GM23248 (cell line): ENCODE data around the gene FAM177A1. TPM values are rescaled to one million over a fixed set of nuclear protein-coding genes. Genes with fewer than 3 reads are reported as not detected.
"Not testable (repeated sequence)": the region's sequence is repeated elsewhere in the genome, so short reads cannot be mapped to it uniquely, and the experiment has no call there.

ENCODE experiments used
- DNase-seq: peaks from one replicate; pipeline ENCODE4 v3.0.0-alpha.2; 2015
- H2AFZ ChIP-seq: fragments of 200-600 bp; sonication (generic); 2 replicates; pipeline ENCODE4 v1.6.1; 2016; ENCODE audit warnings: antibody characterized with exemption
- H3F3A ChIP-seq: fragments of 200-600 bp; sonication (generic); 2 replicates; pipeline ENCODE4 v1.6.1; 2016; ENCODE audit warnings: mild to moderate bottlenecking, antibody characterized with exemption, mixed run types; ENCODE audit not compliant: insufficient read depth
- H3K27ac ChIP-seq: fragments of 200-600 bp; sonication (generic); 2 replicates; pipeline ENCODE4 v1.5.1; 2016; ENCODE audit warnings: mild to moderate bottlenecking
- H3K27me3 ChIP-seq: fragments of 200-600 bp; sonication (generic); replicated peaks from 2 replicates; pipeline ENCODE4 v1.6.1; 2016; ENCODE audit warnings: mild to moderate bottlenecking; ENCODE audit not compliant: insufficient read depth
- H3K36me3 ChIP-seq: fragments of 200-600 bp; sonication (generic); 2 replicates; pipeline ENCODE4 v1.6.1; 2016; ENCODE audit warnings: low read depth, mild to moderate bottlenecking
- H3K4me1 ChIP-seq: fragments of 200-600 bp; sonication (generic); 2 replicates; pipeline ENCODE4 v1.6.1; 2016; ENCODE audit warnings: mild to moderate bottlenecking; ENCODE audit not compliant: insufficient read depth
- H3K4me2 ChIP-seq: fragments of 200-600 bp; sonication (generic); one replicate; pipeline ENCODE4 v1.6.1; 2016; ENCODE audit warnings: mild to moderate bottlenecking; ENCODE audit not compliant: unreplicated experiment
- H3K4me3 ChIP-seq: fragments of 200-600 bp; sonication (generic); 2 replicates; pipeline ENCODE4 v1.5.1; 2016; ENCODE audit warnings: mild to moderate bottlenecking
- H3K79me2 ChIP-seq: fragments of 200-600 bp; sonication (generic); 2 replicates; pipeline ENCODE4 v1.6.1; 2016; ENCODE audit warnings: mild to moderate bottlenecking; ENCODE audit not compliant: insufficient read depth
- H3K9ac ChIP-seq: fragments of 200-600 bp; sonication (generic); 2 replicates; pipeline ENCODE4 v1.6.1; 2016; ENCODE audit warnings: mild to moderate bottlenecking
- H3K9me2 ChIP-seq: fragments of 200-600 bp; sonication (generic); 2 replicates; pipeline ENCODE4 v1.6.1; 2016; ENCODE audit warnings: mixed run types, mild to moderate bottlenecking, moderate library complexity; ENCODE audit not compliant: insufficient read depth
- H3K9me3 ChIP-seq: fragments of 200-600 bp; sonication (generic); one replicate; pipeline ENCODE4 v1.6.1; 2017; ENCODE audit warnings: low read depth
- H4K20me1 ChIP-seq: fragments of 200-600 bp; sonication (generic); 2 replicates; pipeline ENCODE4 v1.6.0; 2016; ENCODE audit not compliant: insufficient read depth
- EZH2 ChIP-seq: fragments of 200-600 bp; sonication (generic); IDR thresholded peaks from 2 replicates; pipeline ENCODE4 v1.6.1; 2018; ENCODE audit warnings: antibody characterized with exemption, mild to moderate bottlenecking; ENCODE audit not compliant: insufficient read depth, poor library complexity, severe bottlenecking
- EZH2phosphoT487 ChIP-seq: fragments of 200-600 bp; sonication (generic); IDR thresholded peaks from 2 replicates; pipeline ENCODE4 v1.6.1; 2018; ENCODE audit warnings: antibody characterized with exemption, moderate library complexity, mild to moderate bottlenecking, low read depth; ENCODE audit not compliant: insufficient read depth
- WGBS, 2 experiments: methylation state at CpG; one replicate each; pipeline ENCODE4 v1.1.6; 2015 to 2017; ENCODE audit warnings: low lambda C conversion rate in 2 of 2, low coverage in 1 of 2; ENCODE audit errors: missing lambda C conversion rate in 2 of 2; 5-methylcytosine and 5-hydroxymethylcytosine counted together
- in situ Hi-C: fragments of 300-500 bp; cut with MboI; formaldehyde crosslinking; loops from 2 replicates; pipeline ENCODE4 v1.15.0; 2020
- polyA plus RNA-seq: library from polyadenylated mRNA; unstranded; fragments of >200 nt; fragmentation: Nextera tagmentation; extraction: Ambion mirVana; gene quantifications from 2 replicates; pipeline ENCODE4 v1.2.1, GENCODE V29; 2016
- total RNA-seq: library from RNA; depleted of rRNA; stranded (reverse); fragments of >200 nt; shearing (Covaris generic); gene quantifications from 2 replicates; pipeline ENCODE4 v1.2.3, GENCODE V29; 2014

The FAM177A1 gene
- total and polyA plus RNA-seq, 2 experiments from 2014 or later: 56.4 to 100 TPM

DNA sequence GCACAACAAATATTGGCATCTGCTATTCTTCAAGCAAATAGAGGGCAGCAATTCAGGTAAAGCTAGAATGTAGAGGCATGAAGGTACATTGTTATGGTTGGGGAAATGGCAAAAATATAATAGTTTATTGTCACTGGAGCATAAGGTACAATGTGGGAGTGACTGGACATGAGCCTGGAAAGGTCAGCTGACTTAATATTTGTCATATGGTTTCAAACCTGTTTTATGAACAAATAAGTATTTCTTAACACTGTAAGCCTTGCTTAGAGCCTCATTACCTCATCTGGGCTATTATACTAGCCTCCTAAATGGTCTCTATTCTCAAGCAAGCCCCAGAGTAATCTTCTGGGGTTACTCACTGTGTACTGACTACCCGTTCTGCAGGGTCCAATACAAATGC lies 33.7 kb downstream of the FAM177A1 start:
- H3K9me2 ChIP-seq: no peaks in the 10 kb centered on the region
- peak; percentile 6 for DNase-seq
- WGBS, 2 experiments: 92 to 100% methylated on average over 1 of the region's 1 CpG
- H3K9ac ChIP-seq: no peak overlapping the region
- no peak overlapping the region for H2AFZ ChIP-seq
- H3K9me3 ChIP-seq: no peaks in the 10 kb centered on the region
- in situ Hi-C loops: no loop called here
- H3K36me3 ChIP-seq: peaks cover 55% of the 10 kb centered on the region
- TF ChIP-seq EZH2 (no peak), EZH2phosphoT487 (no peak)
- no peaks in the 10 kb centered on the region for H3K27me3 ChIP-seq
- no peak overlapping the region for H3K4me2 ChIP-seq
- peaks cover 6% of the 10 kb centered on the region; the same call in 1 of the 2 replicates for H3F3A ChIP-seq
- no peak overlapping the region for H3K27ac ChIP-seq
- no peaks in the 10 kb centered on the region for H3K4me1 ChIP-seq
- H4K20me1 ChIP-seq: no peaks in the 10 kb centered on the region
- peaks cover 5% of the 10 kb centered on the region; the same call in 1 of the 2 replicates for H3K79me2 ChIP-seq
- no peak overlapping the region for H3K4me3 ChIP-seq

DNA sequence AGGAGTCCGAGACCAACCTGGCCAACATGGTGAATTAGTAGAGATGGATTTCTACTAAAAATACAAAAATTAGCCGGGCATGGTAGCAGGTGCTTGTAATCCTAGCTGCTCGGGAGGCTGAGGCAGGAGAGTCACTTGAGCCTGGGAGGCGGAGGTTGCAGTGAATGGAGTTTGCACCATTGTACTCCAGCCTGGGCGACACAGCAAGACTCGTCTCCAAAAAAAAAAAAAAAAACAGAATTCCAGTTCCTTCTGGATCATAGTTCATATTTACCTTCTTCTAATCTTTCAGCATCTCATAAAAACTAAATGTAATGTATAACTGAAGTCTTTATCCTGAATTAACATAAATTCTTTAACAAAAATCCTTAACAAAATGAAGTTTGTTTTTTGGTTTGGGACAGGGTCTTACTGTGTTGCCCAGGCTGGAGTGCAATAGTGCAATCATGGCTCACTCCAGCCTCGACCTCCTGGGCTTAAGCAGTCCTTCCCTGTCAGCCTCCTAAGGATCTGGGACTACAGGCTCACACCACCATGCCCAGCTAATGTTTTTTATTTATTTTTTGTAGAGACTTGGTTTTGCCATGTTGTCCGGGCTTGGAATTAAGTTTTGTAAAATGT lies 37.6 kb downstream of the FAM177A1 start:
- Histone ChIP-seq H3K36me3 (peaks cover 45% of the 10 kb centered on the region), H3K4me3 (no peak overlapping the region), H3K27me3 (no peaks in the 10 kb centered on the region), H4K20me1 (no peaks in the 10 kb centered on the region), H3K4me2 (no peak overlapping the region), H3K4me1 (no peaks in the 10 kb centered on the region), H3K9me2 (no peaks in the 10 kb centered on the region), H3K9ac (no peak overlapping the region), H3F3A (peaks cover 6% of the 10 kb centered on the region; the same call in 1 of the 2 replicates), H3K27ac (no peak overlapping the region), H3K79me2 (no peaks in the 10 kb centered on the region), H2AFZ (no peak overlapping the region), H3K9me3 (no peaks in the 10 kb centered on the region)
- 72% methylated on average over 8 of the region's 8 CpGs for WGBS, 2 experiments
- TF ChIP-seq EZH2phosphoT487: no peak
- no peak for TF ChIP-seq EZH2
- in situ Hi-C loops: no loop called here
- no peak for DNase-seq

DNA sequence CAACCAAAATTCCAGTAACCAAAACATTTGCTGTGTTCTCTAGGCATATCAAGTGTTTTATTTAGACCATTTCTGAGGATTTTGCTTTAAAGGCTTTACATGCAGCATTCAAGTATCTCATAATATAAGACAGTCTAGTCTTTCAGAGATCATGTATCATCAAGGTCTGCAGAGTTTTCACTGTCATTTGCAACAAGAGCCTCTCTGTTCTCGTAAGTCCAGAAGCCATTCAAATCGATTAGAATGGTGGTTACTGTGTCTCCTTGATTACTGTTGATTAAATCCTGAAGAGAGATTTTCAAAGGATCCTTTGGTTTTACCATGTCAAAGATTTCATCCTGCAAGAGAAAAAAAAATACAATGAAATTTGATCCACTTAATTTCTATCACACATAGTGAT lies 39.4 kb downstream of the FAM177A1 start:
- no peaks in the 10 kb centered on the region for H3K4me1 ChIP-seq
- no peak overlapping the region for H3K4me2 ChIP-seq
- H3K79me2 ChIP-seq: no peaks in the 10 kb centered on the region
- peaks cover 33% of the 10 kb centered on the region for H3K36me3 ChIP-seq
- DNase-seq: no peak
- H3K27ac ChIP-seq: no peak overlapping the region
- no peak overlapping the region for H3K4me3 ChIP-seq
- H3K27me3 ChIP-seq: no peaks in the 10 kb centered on the region
- no peaks in the 10 kb centered on the region for H4K20me1 ChIP-seq
- no peaks in the 10 kb centered on the region; the same call in 1 of the 2 replicates for H3F3A ChIP-seq
- H3K9ac ChIP-seq: no peak overlapping the region
- WGBS, 2 experiments: 71 to 78% methylated on average over 2 of the region's 2 CpGs
- no peak overlapping the region for H2AFZ ChIP-seq
- H3K9me3 ChIP-seq: no peaks in the 10 kb centered on the region
- TF ChIP-seq EZH2 (no peak), EZH2phosphoT487 (no peak)
- no peaks in the 10 kb centered on the region for H3K9me2 ChIP-seq
- in situ Hi-C loops: no loop called here

DNA sequence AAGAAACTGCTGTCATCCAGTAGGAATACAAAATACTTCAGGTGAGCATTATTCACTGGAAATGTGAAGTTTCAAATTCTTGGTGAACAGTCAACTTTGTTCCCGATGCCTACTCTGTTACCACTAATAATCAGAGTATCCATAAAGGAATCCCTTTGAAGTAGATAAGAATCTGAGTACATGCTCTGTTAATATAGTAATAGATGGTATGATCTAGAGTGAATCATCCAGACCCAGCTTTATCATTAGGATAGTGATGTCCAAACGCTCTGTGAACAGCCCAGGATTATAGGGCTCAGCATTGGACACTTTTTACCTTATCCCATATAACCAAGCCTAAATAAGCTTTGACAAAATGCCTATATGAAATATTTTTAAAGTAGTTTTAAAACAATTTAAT lies 42.4 kb downstream of the FAM177A1 start:
- Histone ChIP-seq H3K9me2 (no peaks in the 10 kb centered on the region), H3K79me2 (no peaks in the 10 kb centered on the region), H3K4me3 (no peak overlapping the region), H3K4me2 (no peak overlapping the region), H3K9me3 (no peaks in the 10 kb centered on the region), H3K4me1 (no peaks in the 10 kb centered on the region), H3F3A (no peaks in the 10 kb centered on the region), H3K36me3 (peaks cover 17% of the 10 kb centered on the region), H4K20me1 (no peaks in the 10 kb centered on the region), H3K27me3 (no peaks in the 10 kb centered on the region), H3K27ac (no peak overlapping the region), H3K9ac (no peak overlapping the region), H2AFZ (no peak overlapping the region)
- no peak for DNase-seq
- 85 to 93% methylated on average over 2 of the region's 2 CpGs for WGBS, 2 experiments
- TF ChIP-seq EZH2 (no peak), EZH2phosphoT487 (no peak)
- in situ Hi-C loops: no loop called here

DNA sequence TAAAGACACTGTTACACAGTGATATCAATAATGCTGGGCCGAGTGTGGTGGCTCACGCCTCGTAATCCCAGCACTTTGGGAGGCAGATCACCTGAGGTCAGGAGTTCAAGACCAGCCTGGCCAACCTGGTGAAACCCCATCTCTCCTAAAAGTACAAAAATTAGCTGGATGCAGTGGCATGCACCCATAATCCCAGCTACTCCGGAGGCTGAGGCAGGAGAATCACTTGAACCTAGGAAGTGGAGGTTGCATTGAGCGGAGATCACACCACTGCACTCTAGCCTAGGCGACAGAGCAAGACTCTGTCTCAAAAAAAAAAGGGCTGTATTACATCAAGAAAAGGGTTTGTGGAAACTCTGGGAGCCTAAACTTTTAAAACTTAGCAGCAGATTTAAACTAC lies 48.6 kb downstream of the FAM177A1 start:
- in situ Hi-C loops, H3F3A ChIP-seq, H4K20me1 ChIP-seq, H3K4me2 ChIP-seq, H2AFZ ChIP-seq, H3K27ac ChIP-seq, H3K79me2 ChIP-seq, H3K9me3 ChIP-seq, H3K4me3 ChIP-seq, H3K9me2 ChIP-seq, H3K9ac ChIP-seq, H3K27me3 ChIP-seq, DNase-seq, H3K4me1 ChIP-seq: not testable (repeated sequence)
- WGBS, 2 experiments: 92 to 93% methylated on average over 6 of the region's 6 CpGs
- H3K36me3 ChIP-seq: peaks cover 42% of the 10 kb centered on the region
